SK-N-SH treated with all-trans-retinoic acid at 6 μM for 48 hours (cell line): ENCODE results near the gene NLRP9.

Experiments used
- GLIS3 ChIP-seq: fragments of 250-450 bp; sonication (Bioruptor Pico); IDR thresholded peaks from 2 replicates; pipeline ENCODE4 v1.5.0; 2020; ENCODE audit warnings: mild to moderate bottlenecking, moderate library complexity
- ISL1 ChIP-seq: fragments of 250-450 bp; sonication (Bioruptor Pico); IDR thresholded peaks from 2 replicates; pipeline ENCODE4 v2.1.2; 2022; ENCODE audit warnings: mild to moderate bottlenecking, moderate library complexity
- RARB ChIP-seq: fragments of 250-450 bp; sonication (Bioruptor Pico); IDR thresholded peaks from 2 replicates; pipeline ENCODE4 v1.8.0; 2021; ENCODE audit warnings: mild to moderate bottlenecking, moderate library complexity
- ZFP3 ChIP-seq: fragments of 250-450 bp; sonication (Bioruptor Pico); IDR thresholded peaks from 2 replicates; pipeline ENCODE4 v1.5.0; 2020; ENCODE audit warnings: mild to moderate bottlenecking, moderate library complexity
- ZFP30 ChIP-seq: fragments of 450-650 bp; formaldehyde crosslinking; IDR thresholded peaks from 2 replicates; pipeline ENCODE4 v1.5.0; 2022; ENCODE audit warnings: mild to moderate bottlenecking, moderate library complexity

DNA sequence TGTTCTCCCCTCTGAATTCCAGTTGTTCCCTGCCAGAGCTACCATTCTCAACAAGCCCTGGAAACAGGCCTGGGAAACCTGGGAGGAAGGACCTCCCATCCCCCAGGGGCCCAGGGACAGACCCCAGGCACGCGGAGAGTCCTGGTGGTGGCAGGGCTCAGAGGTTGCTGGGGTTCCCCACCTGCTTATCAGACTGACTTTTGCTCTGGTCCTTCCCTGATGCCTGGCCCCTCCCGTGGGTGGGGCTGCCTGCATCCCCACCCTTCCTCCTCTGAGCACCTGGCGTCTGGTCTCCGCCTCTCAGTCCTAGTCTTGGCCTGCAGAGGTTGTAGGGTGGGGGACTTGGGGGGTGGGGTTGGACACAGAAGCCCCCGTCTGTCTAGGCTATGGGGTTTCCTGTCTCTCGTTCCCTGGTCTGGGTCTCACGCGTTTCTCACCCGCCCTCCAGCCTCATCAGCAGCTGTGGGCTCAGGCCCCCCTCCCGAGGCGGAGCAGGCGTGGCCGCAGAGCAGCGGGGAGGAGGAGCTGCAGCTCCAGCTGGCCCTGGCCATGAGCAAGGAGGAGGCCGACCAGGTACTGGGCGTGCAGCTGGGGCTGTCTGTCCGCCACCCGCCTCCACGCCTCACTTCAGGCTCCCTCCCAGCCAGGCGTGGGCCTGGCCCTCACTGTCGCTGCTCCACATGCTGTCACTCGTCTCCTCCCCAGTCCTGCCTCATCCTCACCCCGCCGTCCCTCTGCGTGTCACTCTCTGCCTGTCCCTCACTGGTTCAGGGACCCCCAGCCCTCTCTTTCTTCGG, 49.6 kb downstream of the NLRP9 start:
- TF ChIP-seq GLIS3 (CRISPR knock-in tag) (no peak), ZFP3 (CRISPR knock-in tag) (no peak), ZFP30 (CRISPR knock-in tag) (no peak), RARB (CRISPR knock-in tag) (no peak), ISL1 (CRISPR knock-in tag) (no peak)
